SJSA1 (cell line): ENCODE results near the gene ARHGEF10L. TPM values are rescaled to one million over a fixed set of nuclear protein-coding genes. Genes with fewer than 3 reads are reported as not detected.

ENCODE experiments used
- DNase-seq, 2 experiments: peaks; one replicate each; pipeline ENCODE4 v3.0.0-alpha.2; 2015 to 2020; ENCODE audit warnings: low spot score in 2 of 2, low read depth in 1 of 2
- H3K27ac ChIP-seq: fragments of 250-450 bp; sonication (Bioruptor Pico); 2 replicates; pipeline ENCODE4 v1.5.1; 2020; ENCODE audit warnings: mild to moderate bottlenecking, moderate library complexity
- H3K27me3 ChIP-seq: fragments of 250-450 bp; sonication (Bioruptor Pico); replicated peaks from 2 replicates; pipeline ENCODE4 v1.5.1; 2020; ENCODE audit warnings: mild to moderate bottlenecking, moderate library complexity
- H3K36me3 ChIP-seq: fragments of 250-450 bp; sonication (Bioruptor Pico); 2 replicates; pipeline ENCODE4 v1.5.1; 2020; ENCODE audit warnings: mild to moderate bottlenecking
- H3K4me1 ChIP-seq: fragments of 250-450 bp; sonication (Bioruptor Pico); replicated peaks from 2 replicates; pipeline ENCODE4 v1.6.1; 2021; ENCODE audit warnings: mild to moderate bottlenecking
- H3K4me3 ChIP-seq: fragments of 250-450 bp; sonication (Bioruptor Pico); 2 replicates; pipeline ENCODE4 v1.5.1; 2020; ENCODE audit warnings: mild to moderate bottlenecking
- H3K9me3 ChIP-seq: fragments of 250-450 bp; sonication (Bioruptor Pico); replicated peaks from 2 replicates; pipeline ENCODE4 v1.5.1; 2020; ENCODE audit warnings: mild to moderate bottlenecking
- total RNA-seq: library from RNA; depleted of rRNA; stranded (reverse); fragments of >200 nt; shearing (Covaris generic); gene quantifications from 2 replicates; pipeline ENCODE4 v1.2.3, GENCODE V29; 2014

ARHGEF10L gene
- total RNA-seq, 1 experiment from 2014 or later: 12.8 TPM

- no peak for DNase-seq
- Histone ChIP-seq H3K27ac (no peak overlapping the region), H3K9me3 (no peaks in the 10 kb centered on the region), H3K4me1 (no peaks in the 10 kb centered on the region), H3K27me3 (no peaks in the 10 kb centered on the region), H3K36me3 (no peaks in the 10 kb centered on the region), H3K4me3 (no peak overlapping the region)
These were observed 134.0 kb downstream of the ARHGEF10L start for GRCh38 chr1:17673329-17674072.

GRCh38 chr1:17674726-17675500, 135.4 kb downstream of the ARHGEF10L start:
- no peak for DNase-seq
- no peaks in the 10 kb centered on the region for H3K36me3 ChIP-seq
- no peak overlapping the region for H3K27ac ChIP-seq
- H3K9me3 ChIP-seq: no peaks in the 10 kb centered on the region
- no peaks in the 10 kb centered on the region for H3K27me3 ChIP-seq
- H3K4me1 ChIP-seq: no peaks in the 10 kb centered on the region
- H3K4me3 ChIP-seq: no peak overlapping the region

- Histone ChIP-seq H3K4me1 (no peaks in the 10 kb centered on the region), H3K36me3 (no peaks in the 10 kb centered on the region), H3K4me3 (no peak overlapping the region), H3K9me3 (no peaks in the 10 kb centered on the region), H3K27ac (no peak overlapping the region), H3K27me3 (no peaks in the 10 kb centered on the region)
- no peak for DNase-seq
These were observed 136.2 kb downstream of the ARHGEF10L start for GRCh38 chr1:17675744-17676143.

- no peak overlapping the region for H3K4me3 ChIP-seq
- H3K36me3 ChIP-seq: no peaks in the 10 kb centered on the region
- no peaks in the 10 kb centered on the region for H3K27me3 ChIP-seq
- H3K9me3 ChIP-seq: no peaks in the 10 kb centered on the region
- no peak overlapping the region for H3K27ac ChIP-seq
- no peaks in the 10 kb centered on the region for H3K4me1 ChIP-seq
- no peak for DNase-seq
These were observed 137.0 kb downstream of the ARHGEF10L start for GRCh38 chr1:17676387-17677060.

- no peaks in the 10 kb centered on the region for H3K36me3 ChIP-seq
- no peak overlapping the region for H3K27ac ChIP-seq
- H3K27me3 ChIP-seq: no peaks in the 10 kb centered on the region
- H3K4me1 ChIP-seq: no peaks in the 10 kb centered on the region
- H3K9me3 ChIP-seq: no peaks in the 10 kb centered on the region
- no peak for DNase-seq
- H3K4me3 ChIP-seq: no peak overlapping the region
These were observed 138.5 kb downstream of the ARHGEF10L start for GRCh38 chr1:17678011-17678410.

- H3K27me3 ChIP-seq: no peaks in the 10 kb centered on the region
- no peaks in the 10 kb centered on the region for H3K36me3 ChIP-seq
- no peak overlapping the region for H3K4me3 ChIP-seq
- no peaks in the 10 kb centered on the region for H3K9me3 ChIP-seq
- DNase-seq: no peak
- no peaks in the 10 kb centered on the region for H3K4me1 ChIP-seq
- no peak overlapping the region for H3K27ac ChIP-seq
These were observed 140.4 kb downstream of the ARHGEF10L start for GRCh38 chr1:17679856-17680255.

GRCh38 chr1:17680308-17680707, 140.8 kb downstream of the ARHGEF10L start:
- Histone ChIP-seq H3K4me3 (no peak overlapping the region), H3K27me3 (no peaks in the 10 kb centered on the region), H3K9me3 (no peaks in the 10 kb centered on the region), H3K36me3 (no peaks in the 10 kb centered on the region), H3K4me1 (no peaks in the 10 kb centered on the region), H3K27ac (no peak overlapping the region)
- no peak for DNase-seq

GRCh38 chr1:17682400-17682799, 142.9 kb downstream of the ARHGEF10L start:
- H3K4me3 ChIP-seq: no peak overlapping the region
- no peak for DNase-seq
- no peaks in the 10 kb centered on the region for H3K9me3 ChIP-seq

GRCh38 chr1:17683598-17683997, 144.1 kb downstream of the ARHGEF10L start:
- Histone ChIP-seq H3K27ac (no peak overlapping the region), H3K27me3 (no peaks in the 10 kb centered on the region), H3K36me3 (no peaks in the 10 kb centered on the region), H3K4me1 (no peaks in the 10 kb centered on the region), H3K9me3 (no peaks in the 10 kb centered on the region), H3K4me3 (no peak overlapping the region)
- no peak for DNase-seq

More at GRCh38 chr1:17682400-17682799, 142.9 kb downstream of the ARHGEF10L start:
- no peaks in the 10 kb centered on the region for H3K36me3 ChIP-seq
- no peaks in the 10 kb centered on the region for H3K4me1 ChIP-seq
- H3K27me3 ChIP-seq: no peaks in the 10 kb centered on the region
- no peak overlapping the region for H3K27ac ChIP-seq

- no peaks in the 10 kb centered on the region for H3K36me3 ChIP-seq
- H3K9me3 ChIP-seq: no peaks in the 10 kb centered on the region
- H3K4me1 ChIP-seq: no peaks in the 10 kb centered on the region
- no peak for DNase-seq
- H3K4me3 ChIP-seq: no peak overlapping the region
- H3K27me3 ChIP-seq: no peaks in the 10 kb centered on the region
- H3K27ac ChIP-seq: no peak overlapping the region
These were observed 145.3 kb downstream of the ARHGEF10L start for GRCh38 chr1:17684810-17685209.

GRCh38 chr1:17686258-17686657, 146.8 kb downstream of the ARHGEF10L start:
- H3K9me3 ChIP-seq: no peaks in the 10 kb centered on the region
- no peak overlapping the region for H3K4me3 ChIP-seq
- H3K4me1 ChIP-seq: no peaks in the 10 kb centered on the region
- H3K27ac ChIP-seq: no peak overlapping the region
- H3K27me3 ChIP-seq: no peaks in the 10 kb centered on the region
- H3K36me3 ChIP-seq: no peaks in the 10 kb centered on the region; the same call in 1 of the 2 replicates
- no peak for DNase-seq

GRCh38 chr1:17687145-17687544, 147.6 kb downstream of the ARHGEF10L start:
- Histone ChIP-seq H3K27ac (no peak overlapping the region), H3K36me3 (no peaks in the 10 kb centered on the region; the same call in 1 of the 2 replicates), H3K27me3 (no peaks in the 10 kb centered on the region), H3K9me3 (no peaks in the 10 kb centered on the region), H3K4me3 (no peak overlapping the region), H3K4me1 (no peaks in the 10 kb centered on the region)
- DNase-seq: no peak

GRCh38 chr1:17688217-17688810, 148.8 kb downstream of the ARHGEF10L start:
- H3K9me3 ChIP-seq: no peaks in the 10 kb centered on the region
- H3K36me3 ChIP-seq: no peaks in the 10 kb centered on the region; the same call in 1 of the 2 replicates
- no peaks in the 10 kb centered on the region for H3K4me1 ChIP-seq
- no peak overlapping the region for H3K4me3 ChIP-seq
- no peak overlapping the region for H3K27ac ChIP-seq
- no peak for DNase-seq
- H3K27me3 ChIP-seq: no peaks in the 10 kb centered on the region
